ENCODE measurements around the gene NAV3. TPM values are rescaled to one million over a fixed set of nuclear protein-coding genes. Genes with fewer than 3 reads are reported as not detected.

NAV3 gene
- total RNA-seq, 2 experiments from 2014 or later, result not detected

GRCh38 chr12:77940567-77940966 is 109.9 kb downstream of the NAV3 start:
- H3K27me3 Mint-ChIP-seq (ENCODE audit: low read depth), result no peaks in the 10 kb centered on the region
- H3K4me3 Mint-ChIP-seq, result no peak overlapping the region
- no peak overlapping the region for H3K27ac Mint-ChIP-seq
- intact Hi-C loops (cut with micrococcal nuclease), result no loop called here
- H3K4me1 Mint-ChIP-seq (ENCODE audit: low read depth), result no peaks in the 10 kb centered on the region
- CTCF ChIA-PET, result no interaction called here
- no peaks in the 10 kb centered on the region for H3K36me3 Mint-ChIP-seq (ENCODE audit: low read depth)
- no peak for DNase-seq
- peaks cover 7% of the 10 kb centered on the region for H3K9me3 Mint-ChIP-seq

- H3K4me1 Mint-ChIP-seq (ENCODE audit: low read depth), result no peaks in the 10 kb centered on the region
- H3K27ac Mint-ChIP-seq, result no peak overlapping the region
- no peak overlapping the region for H3K4me3 Mint-ChIP-seq
These were observed 110.7 kb downstream of the NAV3 start for GRCh38 chr12:77941401-77941800.

GRCh38 chr12:77943466-77943865 is 112.8 kb downstream of the NAV3 start:
- no peak overlapping the region for H3K4me3 Mint-ChIP-seq
- CTCF ChIA-PET, result no interaction called here
- no peaks in the 10 kb centered on the region for H3K27me3 Mint-ChIP-seq (ENCODE audit: low read depth)
- intact Hi-C loops (cut with micrococcal nuclease), result no loop called here
- no peak for DNase-seq
- H3K27ac Mint-ChIP-seq, result no peak overlapping the region
- peaks cover 7% of the 10 kb centered on the region for H3K9me3 Mint-ChIP-seq
- no peaks in the 10 kb centered on the region for H3K4me1 Mint-ChIP-seq (ENCODE audit: low read depth)
- no peaks in the 10 kb centered on the region for H3K36me3 Mint-ChIP-seq (ENCODE audit: low read depth)

More at GRCh38 chr12:77941401-77941800, 110.7 kb downstream of the NAV3 start:
- no peaks in the 10 kb centered on the region for H3K36me3 Mint-ChIP-seq (ENCODE audit: low read depth)
- intact Hi-C loops (cut with micrococcal nuclease), result no loop called here
- no peak for DNase-seq
- CTCF ChIA-PET, result no interaction called here
- no peaks in the 10 kb centered on the region for H3K27me3 Mint-ChIP-seq (ENCODE audit: low read depth)
- peaks cover 7% of the 10 kb centered on the region for H3K9me3 Mint-ChIP-seq

GRCh38 chr12:77946541-77947061 is 115.9 kb downstream of the NAV3 start:
- intact Hi-C loops (cut with micrococcal nuclease), result no loop called here
- H3K27ac Mint-ChIP-seq, result no peak overlapping the region
- H3K27me3 Mint-ChIP-seq (ENCODE audit: low read depth), result no peaks in the 10 kb centered on the region
- H3K36me3 Mint-ChIP-seq (ENCODE audit: low read depth), result no peaks in the 10 kb centered on the region
- CTCF ChIA-PET, result no interaction called here
- no peak for DNase-seq
- H3K4me3 Mint-ChIP-seq, result no peak overlapping the region
- H3K9me3 Mint-ChIP-seq, result peaks cover 9% of the 10 kb centered on the region
- no peaks in the 10 kb centered on the region for H3K4me1 Mint-ChIP-seq (ENCODE audit: low read depth)

GRCh38 chr12:77947330-77947729 is 116.6 kb downstream of the NAV3 start:
- Mint-ChIP-seq H3K36me3 (ENCODE audit: low read depth) (no peaks in the 10 kb centered on the region), H3K4me3 (no peak overlapping the region), H3K9me3 (peaks cover 11% of the 10 kb centered on the region), H3K27me3 (ENCODE audit: low read depth) (no peaks in the 10 kb centered on the region), H3K27ac (no peak overlapping the region), H3K4me1 (ENCODE audit: low read depth) (no peaks in the 10 kb centered on the region)
- CTCF ChIA-PET, result no interaction called here
- DNase-seq, result no peak
- intact Hi-C loops (cut with micrococcal nuclease), result no loop called here

GRCh38 chr12:77947746-77948145 is 117.1 kb downstream of the NAV3 start:
- no peaks in the 10 kb centered on the region for H3K27me3 Mint-ChIP-seq (ENCODE audit: low read depth)
- no peak for DNase-seq
- intact Hi-C loops (cut with micrococcal nuclease), result no loop called here
- CTCF ChIA-PET, result no interaction called here
- H3K36me3 Mint-ChIP-seq (ENCODE audit: low read depth), result no peaks in the 10 kb centered on the region
- H3K4me3 Mint-ChIP-seq, result no peak overlapping the region
- H3K9me3 Mint-ChIP-seq, result peaks cover 11% of the 10 kb centered on the region
- H3K27ac Mint-ChIP-seq, result no peak overlapping the region
- H3K4me1 Mint-ChIP-seq (ENCODE audit: low read depth), result no peaks in the 10 kb centered on the region

DNA sequence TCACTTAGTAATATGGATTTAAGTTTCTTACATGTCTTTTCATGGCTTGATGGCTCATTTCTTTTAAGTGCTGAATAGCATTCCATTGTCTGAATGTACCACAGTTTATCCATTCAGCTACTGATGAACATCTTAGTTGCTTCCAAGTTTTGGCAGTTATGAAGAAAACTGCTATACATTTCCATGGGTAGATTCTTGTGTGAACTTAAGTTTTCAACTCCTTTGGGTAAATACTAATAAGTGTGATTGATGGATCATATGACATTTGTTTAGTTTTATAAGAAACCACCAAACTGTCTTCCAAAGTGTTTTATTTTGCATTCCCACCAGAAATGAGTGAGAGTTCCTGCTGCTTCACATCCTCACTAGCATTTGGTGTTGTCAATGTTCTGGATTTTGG is 119.2 kb downstream of the NAV3 start:
- Mint-ChIP-seq H3K36me3 (ENCODE audit: low read depth) (no peaks in the 10 kb centered on the region), H3K9me3 (peaks cover 6% of the 10 kb centered on the region), H3K4me3 (no peak overlapping the region), H3K4me1 (ENCODE audit: low read depth) (no peaks in the 10 kb centered on the region), H3K27me3 (ENCODE audit: low read depth) (no peaks in the 10 kb centered on the region), H3K27ac (no peak overlapping the region)
- DNase-seq, result no peak
- intact Hi-C loops (cut with micrococcal nuclease), result no loop called here
- CTCF ChIA-PET, result no interaction called here

DNA sequence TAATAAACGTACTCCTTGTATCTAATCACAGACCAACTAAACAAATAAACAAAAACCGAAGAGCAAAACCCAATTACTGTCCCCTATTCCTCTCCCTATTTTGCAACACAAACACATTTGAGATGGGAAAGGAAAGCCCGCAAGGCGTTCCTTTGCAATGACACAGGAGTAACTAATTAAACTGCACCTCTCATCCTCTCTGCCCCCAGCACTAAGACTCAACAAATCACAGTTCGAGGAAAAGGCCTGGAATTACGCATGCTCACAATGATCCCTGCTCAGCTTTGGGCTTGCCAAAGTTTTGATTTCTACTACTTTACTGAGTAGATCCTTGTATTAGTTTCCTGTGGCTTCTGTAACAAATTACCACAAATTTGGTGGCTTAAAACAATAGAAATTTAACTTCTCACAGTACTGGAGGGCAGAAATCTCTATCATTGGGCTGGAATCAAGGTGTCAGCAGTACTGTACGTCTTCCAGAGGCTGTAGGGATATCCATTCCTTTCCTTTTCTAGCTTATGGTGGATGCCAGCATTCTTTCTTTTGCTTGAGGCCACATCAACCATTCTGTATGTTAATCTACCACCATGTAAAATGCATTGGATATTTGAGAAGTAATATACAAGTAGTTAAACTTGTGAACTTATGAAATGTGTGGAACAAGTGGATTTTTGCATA is 123.0 kb downstream of the NAV3 start:
- CTCF ChIA-PET, result no interaction called here
- H3K27ac Mint-ChIP-seq, result no peak overlapping the region
- peaks cover 4% of the 10 kb centered on the region for H3K9me3 Mint-ChIP-seq
- DNase-seq, result no peak
- no peaks in the 10 kb centered on the region for H3K4me1 Mint-ChIP-seq (ENCODE audit: low read depth)
- H3K27me3 Mint-ChIP-seq (ENCODE audit: low read depth), result no peaks in the 10 kb centered on the region
- H3K4me3 Mint-ChIP-seq, result no peak overlapping the region
- H3K36me3 Mint-ChIP-seq (ENCODE audit: low read depth), result no peaks in the 10 kb centered on the region
- intact Hi-C loops (cut with micrococcal nuclease), result no loop called here

DNA sequence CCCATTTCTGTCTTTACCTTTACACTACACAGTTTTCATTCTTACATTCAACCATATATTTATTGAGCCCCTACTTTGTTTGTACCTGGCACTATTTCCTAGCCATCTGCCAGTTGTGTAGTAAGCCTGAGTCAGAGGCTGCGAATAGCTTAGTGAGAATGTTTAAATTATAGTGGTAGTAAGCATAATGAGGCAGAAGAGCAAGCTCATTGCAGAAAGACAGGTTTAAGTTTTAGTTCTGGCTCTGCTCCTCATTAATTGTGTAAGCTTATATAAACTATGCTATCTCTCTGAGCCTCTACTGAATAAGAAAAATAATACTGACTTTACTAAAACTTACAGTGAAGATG is 123.5 kb downstream of the NAV3 start:
- H3K9me3 Mint-ChIP-seq, result peaks cover 4% of the 10 kb centered on the region
- no peaks in the 10 kb centered on the region for H3K4me1 Mint-ChIP-seq (ENCODE audit: low read depth)
- intact Hi-C loops (cut with micrococcal nuclease), result no loop called here
- no peak for DNase-seq
- no peak overlapping the region for H3K27ac Mint-ChIP-seq
- H3K4me3 Mint-ChIP-seq, result no peak overlapping the region
- no peaks in the 10 kb centered on the region for H3K27me3 Mint-ChIP-seq (ENCODE audit: low read depth)
- no peaks in the 10 kb centered on the region for H3K36me3 Mint-ChIP-seq (ENCODE audit: low read depth)
- CTCF ChIA-PET, result no interaction called here

DNA sequence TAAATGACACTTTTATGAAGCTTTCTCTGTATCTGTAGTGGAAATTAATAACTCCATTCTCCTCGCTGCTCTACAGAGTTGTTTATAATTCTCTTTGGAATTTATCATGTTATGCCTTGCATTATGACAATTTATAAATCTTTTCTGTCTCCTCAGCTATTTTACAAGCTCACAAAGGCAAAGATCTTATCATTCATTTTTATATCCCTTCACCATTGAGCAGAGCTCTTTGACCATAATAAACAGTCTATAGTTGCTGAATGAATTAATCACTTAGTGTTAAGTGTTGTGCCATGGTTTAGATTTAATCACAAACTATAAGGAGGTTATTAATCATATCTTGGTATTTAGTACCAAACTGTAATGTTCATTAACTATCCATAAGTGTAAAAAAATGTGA is 126.4 kb downstream of the NAV3 start:
- peaks cover 2% of the 10 kb centered on the region for H3K9me3 Mint-ChIP-seq
- H3K4me1 Mint-ChIP-seq (ENCODE audit: low read depth), result no peaks in the 10 kb centered on the region
- no peak for DNase-seq
- H3K27me3 Mint-ChIP-seq (ENCODE audit: low read depth), result no peaks in the 10 kb centered on the region
- CTCF ChIA-PET, result interaction anchor here (1.0 kb wide), 1 partner anchor 32 kb away, joined by 3 read pairs; no protein-coding TSS in a partner anchor
- H3K27ac Mint-ChIP-seq, result no peak overlapping the region
- H3K4me3 Mint-ChIP-seq, result no peak overlapping the region
- H3K36me3 Mint-ChIP-seq (ENCODE audit: low read depth), result no peaks in the 10 kb centered on the region
- intact Hi-C loops (cut with micrococcal nuclease), result no loop called here

DNA sequence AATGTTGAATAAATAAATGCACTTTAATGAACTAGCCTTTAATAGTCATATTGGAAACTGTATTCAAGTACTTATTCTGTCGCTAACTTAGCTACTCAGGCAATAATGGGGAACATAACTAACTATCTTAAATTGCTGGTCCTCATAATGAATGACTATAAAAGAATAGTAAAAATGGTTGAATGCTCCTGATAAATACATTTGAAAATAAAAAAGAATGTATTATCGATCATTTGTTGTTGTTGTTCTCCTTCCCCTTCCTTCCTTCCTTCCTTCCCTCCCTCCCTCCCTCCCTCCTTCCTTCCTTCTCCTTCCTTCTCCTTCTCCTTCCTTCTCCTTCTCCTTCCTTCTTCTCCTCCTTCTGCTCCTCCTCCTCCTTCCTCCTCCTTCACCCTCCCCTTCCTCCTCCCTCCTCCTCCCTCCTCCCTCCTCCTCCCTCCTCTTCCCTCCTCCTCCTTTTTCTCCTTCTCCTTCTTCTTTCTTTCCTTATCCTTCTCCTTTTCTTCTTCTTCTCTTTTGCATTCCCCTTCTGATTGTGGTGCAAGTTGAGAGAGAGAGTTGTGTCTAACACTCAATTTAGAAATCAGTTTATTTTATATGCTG is 133.0 kb downstream of the NAV3 start:
- Mint-ChIP-seq H3K4me3 (no peak overlapping the region), H3K36me3 (ENCODE audit: low read depth) (no peaks in the 10 kb centered on the region), H3K27ac (no peak overlapping the region), H3K27me3 (ENCODE audit: low read depth) (no peaks in the 10 kb centered on the region), H3K4me1 (ENCODE audit: low read depth) (no peaks in the 10 kb centered on the region), H3K9me3 (no peaks in the 10 kb centered on the region)
- no peak for DNase-seq
- CTCF ChIA-PET, result no interaction called here
- intact Hi-C loops (cut with micrococcal nuclease), result no loop called here

DNA sequence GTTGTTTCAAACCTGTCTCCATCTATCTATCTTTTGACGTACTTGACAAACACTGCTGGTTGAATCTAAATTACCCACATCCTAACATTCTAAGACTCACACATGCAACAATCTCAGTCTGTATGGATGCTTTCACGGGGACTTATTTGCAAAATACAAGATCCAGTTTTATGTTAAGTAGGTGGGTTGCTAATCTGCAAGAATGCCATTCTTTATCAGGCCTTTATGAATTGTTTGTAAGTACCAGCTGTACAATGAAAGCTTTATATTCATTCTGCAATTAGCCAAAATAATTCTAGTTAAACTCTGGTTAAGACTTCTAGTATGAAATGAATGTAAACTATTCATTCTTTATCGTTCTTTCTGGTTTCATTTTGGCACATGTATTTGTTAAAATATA is 135.1 kb downstream of the NAV3 start:
- no peak overlapping the region for H3K4me3 Mint-ChIP-seq
- H3K27me3 Mint-ChIP-seq (ENCODE audit: low read depth), result no peaks in the 10 kb centered on the region
- no peaks in the 10 kb centered on the region for H3K9me3 Mint-ChIP-seq
- intact Hi-C loops (cut with micrococcal nuclease), result no loop called here
- CTCF ChIA-PET, result no interaction called here
- no peak overlapping the region for H3K27ac Mint-ChIP-seq
- H3K36me3 Mint-ChIP-seq (ENCODE audit: low read depth), result no peaks in the 10 kb centered on the region
- H3K4me1 Mint-ChIP-seq (ENCODE audit: low read depth), result no peaks in the 10 kb centered on the region
- no peak for DNase-seq

DNA sequence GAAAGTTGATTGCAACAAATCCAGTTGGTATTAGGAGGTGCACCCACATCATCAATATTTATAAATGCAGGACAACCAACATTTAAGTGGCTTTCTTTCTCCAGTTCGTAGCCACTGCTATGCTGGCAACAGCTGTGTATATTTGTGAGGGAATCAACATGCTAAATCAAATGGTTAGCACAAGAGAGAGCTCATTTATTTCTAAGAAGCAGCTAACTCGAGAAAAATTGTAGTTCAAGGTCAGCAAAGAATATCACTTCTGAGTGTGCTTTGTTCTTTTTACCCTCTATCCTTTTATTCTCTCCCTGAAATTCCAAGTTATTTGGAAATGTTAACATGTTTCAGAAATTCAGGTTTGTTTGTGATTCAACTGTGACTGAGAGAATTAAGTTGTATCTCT is 137.3 kb downstream of the NAV3 start:
- H3K36me3 Mint-ChIP-seq (ENCODE audit: low read depth), result no peaks in the 10 kb centered on the region
- CTCF ChIA-PET, result no interaction called here
- H3K4me1 Mint-ChIP-seq (ENCODE audit: low read depth), result no peaks in the 10 kb centered on the region
- no peak for DNase-seq
- no peaks in the 10 kb centered on the region for H3K27me3 Mint-ChIP-seq (ENCODE audit: low read depth)
- no peak overlapping the region for H3K27ac Mint-ChIP-seq
- intact Hi-C loops (cut with micrococcal nuclease), result no loop called here
- no peaks in the 10 kb centered on the region for H3K9me3 Mint-ChIP-seq
- no peak overlapping the region for H3K4me3 Mint-ChIP-seq

Data from activated naive CD4-positive, alpha-beta T cell treated with anti-CD3 and anti-CD28 coated beads for 36 hours (primary cell).